ENCODE measurements around the gene CACNG4.

- TF ChIP-seq CTCF (IDR thresholded peaks at IDR 0.05) (no peak), POLR2A (IDR thresholded peaks at IDR 0.05) (no peak), POLR2AphosphoS5 (IDR thresholded peaks at IDR 0.05; ENCODE audit: insufficient read depth in 1 of 2, low read depth in 1 of 2) (no peak)
Measured at GRCh38 chr17:66976379-66976663, 11.8 kb downstream of the CACNG4 start.

Data from vagina (tissue), 2 donors.